KMS-11 (cell line): ENCODE measurements around the gene COPS4.
A peak's percentile ranks its signal among the peaks of the same experiment; 100 is the strongest.

Experiments used
- H2AFZ ChIP-seq: fragments of 200-600 bp; sonication (generic); 2 replicates; pipeline ENCODE4 v1.6.1; 2016; ENCODE audit warnings: antibody characterized with exemption, mixed run types, low read depth
- H3K27ac ChIP-seq: fragments of 200-600 bp; sonication (generic); 2 replicates; pipeline ENCODE4 v1.6.1; 2016; ENCODE audit warnings: mild to moderate bottlenecking, mixed run types
- H3K27me3 ChIP-seq: fragments of 200-600 bp; sonication (generic); 2 replicates; pipeline ENCODE4 v1.6.1; 2017; ENCODE audit warnings: mild to moderate bottlenecking, low read depth, mixed run types, moderate library complexity; ENCODE audit not compliant: insufficient read depth
- H3K36me3 ChIP-seq: fragments of 200-600 bp; sonication (generic); 2 replicates; pipeline ENCODE4 v1.6.1; 2017; ENCODE audit warnings: mild to moderate bottlenecking, mixed run types; ENCODE audit not compliant: insufficient read depth
- H3K4me1 ChIP-seq: fragments of 200-600 bp; sonication (generic); 2 replicates; pipeline ENCODE4 v1.6.1; 2016; ENCODE audit warnings: mild to moderate bottlenecking, low read depth, mixed run types; ENCODE audit not compliant: poor library complexity, severe bottlenecking
- H3K4me2 ChIP-seq: fragments of 200-600 bp; sonication (generic); 2 replicates; pipeline ENCODE4 v1.7.0; 2016; ENCODE audit warnings: mild to moderate bottlenecking, mixed run types
- H3K4me3 ChIP-seq: fragments of 200-600 bp; sonication (generic); IDR thresholded peaks from 2 replicates; pipeline ENCODE4 v1.6.1; 2017; ENCODE audit warnings: low read depth, low read length, mixed read lengths; ENCODE audit not compliant: insufficient read depth
- H3K79me2 ChIP-seq: fragments of 200-600 bp; sonication (generic); 2 replicates; pipeline ENCODE4 v1.6.1; 2016; ENCODE audit warnings: low read depth, mixed run types; ENCODE audit not compliant: insufficient read depth
- H3K9ac ChIP-seq: fragments of 200-600 bp; sonication (generic); 2 replicates; pipeline ENCODE4 v1.6.1; 2016; ENCODE audit warnings: mild to moderate bottlenecking, mixed run types
- H4K20me1 ChIP-seq: fragments of 200-600 bp; sonication (generic); 2 replicates; pipeline ENCODE4 v1.6.1; 2016; ENCODE audit warnings: mild to moderate bottlenecking, mixed run types; ENCODE audit not compliant: insufficient read depth
- TF ChIP-seq, protein P1 (sequence below): fragments of 200-600 bp; sonication (generic); conservative IDR thresholded peaks from 2 replicates; pipeline ENCODE4 v1.6.1; 2017; ENCODE audit warnings: low read depth, mild to moderate bottlenecking, antibody characterized with exemption, low read length, moderate library complexity, mixed read lengths

COPS4 gene

GRCh38 chr4:83114576-83114975, 79.6 kb downstream of the COPS4 start, which contains the start of gene PLAC8:
Gene PLAC8, minus strand, starts transcription at chr4:83114729. Its CDS starts 6,808 bp downstream, at chr4:83107921.
- Histone ChIP-seq H3K4me2 (peak within 1 kb of the TSS; percentile 42), H3K27ac (no peak within 1 kb of the TSS), H2AFZ (no peak within 1 kb of the TSS), H3K9ac (no peak within 1 kb of the TSS), H4K20me1 (no peaks in the 10 kb centered on the region), H3K27me3 (no peaks in the 10 kb centered on the region), H3K36me3 (no peaks in the 10 kb centered on the region), H3K79me2 (no peaks in the 10 kb centered on the region), H3K4me1 (peaks cover 38% of the 10 kb centered on the region), H3K4me3 (no peak within 1 kb of the TSS)
- TF ChIP-seq, protein P1, sequence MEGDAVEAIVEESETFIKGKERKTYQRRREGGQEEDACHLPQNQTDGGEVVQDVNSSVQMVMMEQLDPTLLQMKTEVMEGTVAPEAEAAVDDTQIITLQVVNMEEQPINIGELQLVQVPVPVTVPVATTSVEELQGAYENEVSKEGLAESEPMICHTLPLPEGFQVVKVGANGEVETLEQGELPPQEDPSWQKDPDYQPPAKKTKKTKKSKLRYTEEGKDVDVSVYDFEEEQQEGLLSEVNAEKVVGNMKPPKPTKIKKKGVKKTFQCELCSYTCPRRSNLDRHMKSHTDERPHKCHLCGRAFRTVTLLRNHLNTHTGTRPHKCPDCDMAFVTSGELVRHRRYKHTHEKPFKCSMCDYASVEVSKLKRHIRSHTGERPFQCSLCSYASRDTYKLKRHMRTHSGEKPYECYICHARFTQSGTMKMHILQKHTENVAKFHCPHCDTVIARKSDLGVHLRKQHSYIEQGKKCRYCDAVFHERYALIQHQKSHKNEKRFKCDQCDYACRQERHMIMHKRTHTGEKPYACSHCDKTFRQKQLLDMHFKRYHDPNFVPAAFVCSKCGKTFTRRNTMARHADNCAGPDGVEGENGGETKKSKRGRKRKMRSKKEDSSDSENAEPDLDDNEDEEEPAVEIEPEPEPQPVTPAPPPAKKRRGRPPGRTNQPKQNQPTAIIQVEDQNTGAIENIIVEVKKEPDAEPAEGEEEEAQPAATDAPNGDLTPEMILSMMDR, result no peak

- Histone ChIP-seq H3K4me1 (peaks cover 38% of the 10 kb centered on the region), H4K20me1 (no peaks in the 10 kb centered on the region), H3K27me3 (no peaks in the 10 kb centered on the region), H3K4me2 (peak overlapping the region; percentile 42), H3K36me3 (no peaks in the 10 kb centered on the region), H3K27ac (no peak overlapping the region), H3K4me3 (no peak overlapping the region), H2AFZ (no peak overlapping the region), H3K79me2 (no peaks in the 10 kb centered on the region), H3K9ac (no peak overlapping the region)
- TF ChIP-seq, protein P1, result no peak
Observed at GRCh38 chr4:83115000-83115399, 80.0 kb downstream of the COPS4 start.

GRCh38 chr4:83115656-83116285, 80.8 kb downstream of the COPS4 start:
- H3K27ac ChIP-seq, result no peak overlapping the region
- no peaks in the 10 kb centered on the region for H3K36me3 ChIP-seq
- H2AFZ ChIP-seq, result no peak overlapping the region
- peaks cover 34% of the 10 kb centered on the region for H3K4me1 ChIP-seq
- H3K27me3 ChIP-seq, result no peaks in the 10 kb centered on the region
- TF ChIP-seq, protein P1, result no peak
- no peak overlapping the region for H3K9ac ChIP-seq
- no peaks in the 10 kb centered on the region for H4K20me1 ChIP-seq
- no peak overlapping the region for H3K4me3 ChIP-seq
- peak overlapping the region; percentile 42; the same call in 1 of the 2 replicates for H3K4me2 ChIP-seq
- H3K79me2 ChIP-seq, result no peaks in the 10 kb centered on the region

GRCh38 chr4:83118869-83119268, 83.9 kb downstream of the COPS4 start:
- H3K27me3 ChIP-seq, result no peaks in the 10 kb centered on the region
- no peak overlapping the region for H3K4me2 ChIP-seq
- TF ChIP-seq, protein P1, result no peak
- H3K79me2 ChIP-seq, result no peaks in the 10 kb centered on the region
- H4K20me1 ChIP-seq, result no peaks in the 10 kb centered on the region
- no peak overlapping the region for H2AFZ ChIP-seq
- no peak overlapping the region for H3K27ac ChIP-seq
- no peaks in the 10 kb centered on the region for H3K36me3 ChIP-seq
- no peak overlapping the region for H3K4me3 ChIP-seq
- H3K4me1 ChIP-seq, result peaks cover 24% of the 10 kb centered on the region
- H3K9ac ChIP-seq, result no peak overlapping the region
